PC-9 (cell line): Measurements from ENCODE around the gene OMG.

ENCODE experiments used
- EZH2 ChIP-seq: fragments of 200-600 bp; sonication (generic); IDR thresholded peaks from 2 replicates; pipeline ENCODE4 v1.8.0; 2017; ENCODE audit warnings: antibody characterized with exemption, low read depth
- TF ChIP-seq, protein P1 (sequence below): fragments of 200-600 bp; sonication (generic); conservative IDR thresholded peaks from 2 replicates; pipeline ENCODE4 v1.6.1; 2017; ENCODE audit warnings: mixed run types, antibody characterized with exemption, mild to moderate bottlenecking, moderate library complexity

DNA sequence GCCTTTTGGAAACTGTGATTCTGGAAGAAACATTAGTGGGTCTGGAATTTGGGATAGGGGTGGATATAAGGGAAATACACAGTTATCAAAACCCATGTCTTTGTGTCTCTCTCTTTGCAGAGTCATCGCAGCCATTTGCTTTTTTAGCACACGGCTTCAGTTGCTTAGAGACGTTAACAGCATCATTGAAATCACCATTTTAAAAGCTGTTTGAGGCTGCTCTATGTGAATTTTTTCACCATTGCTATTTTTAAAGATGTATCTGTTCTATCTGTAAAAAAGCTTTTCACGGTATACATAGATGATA is 47.3 kb downstream of the OMG start:
- TF ChIP-seq, protein P1, sequence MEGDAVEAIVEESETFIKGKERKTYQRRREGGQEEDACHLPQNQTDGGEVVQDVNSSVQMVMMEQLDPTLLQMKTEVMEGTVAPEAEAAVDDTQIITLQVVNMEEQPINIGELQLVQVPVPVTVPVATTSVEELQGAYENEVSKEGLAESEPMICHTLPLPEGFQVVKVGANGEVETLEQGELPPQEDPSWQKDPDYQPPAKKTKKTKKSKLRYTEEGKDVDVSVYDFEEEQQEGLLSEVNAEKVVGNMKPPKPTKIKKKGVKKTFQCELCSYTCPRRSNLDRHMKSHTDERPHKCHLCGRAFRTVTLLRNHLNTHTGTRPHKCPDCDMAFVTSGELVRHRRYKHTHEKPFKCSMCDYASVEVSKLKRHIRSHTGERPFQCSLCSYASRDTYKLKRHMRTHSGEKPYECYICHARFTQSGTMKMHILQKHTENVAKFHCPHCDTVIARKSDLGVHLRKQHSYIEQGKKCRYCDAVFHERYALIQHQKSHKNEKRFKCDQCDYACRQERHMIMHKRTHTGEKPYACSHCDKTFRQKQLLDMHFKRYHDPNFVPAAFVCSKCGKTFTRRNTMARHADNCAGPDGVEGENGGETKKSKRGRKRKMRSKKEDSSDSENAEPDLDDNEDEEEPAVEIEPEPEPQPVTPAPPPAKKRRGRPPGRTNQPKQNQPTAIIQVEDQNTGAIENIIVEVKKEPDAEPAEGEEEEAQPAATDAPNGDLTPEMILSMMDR, result no peak
- no peak for TF ChIP-seq EZH2
